HTR-8/SVneo (cell line): Measurements from ENCODE around the gene HOXC9.

ENCODE experiments used
- DNase-seq: peaks from one replicate; pipeline ENCODE4 v3.0.0; 2011; ENCODE audit warnings: low spot score, mixed read lengths; ENCODE audit not compliant: insufficient read length
- FAIRE-seq: peaks from 2 replicates; lab custom pipeline; 2011; peaks lifted over from hg19 to GRCh38; lab: Jason Lieb, UNC

HOXC9 gene

GRCh38 chr12:53984901-53985691 is 14.9 kb upstream of the HOXC9 start, which contains the start of gene HOXC10:
Gene HOXC10, plus strand, starts transcription at chr12:53985146. Its CDS starts 114 bp downstream, at chr12:53985260.
- peak; percentile 92 for DNase-seq
- FAIRE-seq, result peak; percentile 88

- FAIRE-seq (no peak), DNase-seq (no peak)
Observed at GRCh38 chr12:53985692-53985993, 14.3 kb upstream of the HOXC9 start.

- no peak for DNase-seq
- no peak for FAIRE-seq
Observed at GRCh38 chr12:53985994-53986685, 13.8 kb upstream of the HOXC9 start.

DNA sequence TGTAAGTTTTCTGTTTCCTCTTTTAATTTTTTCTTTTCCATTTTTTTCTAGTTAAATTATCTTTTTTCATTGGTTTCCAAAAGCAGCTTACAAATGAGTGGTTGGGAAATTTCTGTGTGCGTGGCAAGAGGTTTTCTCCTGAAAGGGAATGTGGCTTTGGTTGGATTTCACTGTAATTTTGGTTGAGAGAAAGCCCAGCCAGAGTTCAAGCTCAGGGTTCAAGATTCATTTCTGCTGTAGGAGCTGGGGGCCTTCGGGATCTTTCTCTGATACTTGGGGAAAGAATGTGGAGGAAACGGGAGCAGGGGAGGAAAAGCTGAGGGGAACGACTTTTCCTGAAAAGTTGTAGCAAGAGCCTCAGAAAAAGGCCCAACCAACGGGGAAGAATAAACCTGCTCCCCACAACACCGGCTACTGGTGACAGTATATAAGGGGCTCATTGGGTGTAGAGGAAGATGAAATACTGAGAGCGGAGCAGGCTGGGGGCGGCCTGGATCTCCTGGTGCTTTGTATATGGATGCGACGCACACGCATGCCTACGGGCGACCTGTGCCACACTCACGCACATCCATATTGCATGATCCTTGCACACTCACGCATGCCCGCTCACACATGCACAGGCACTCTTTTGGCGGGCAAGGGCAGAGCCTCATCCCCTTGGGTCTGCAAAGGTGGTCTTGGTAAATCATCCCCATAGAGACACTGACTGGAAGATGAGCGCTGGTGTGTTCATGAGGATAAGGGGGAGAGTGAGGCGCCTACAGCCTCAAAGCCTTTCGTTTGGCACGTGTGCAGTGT is 13.1 kb upstream of the HOXC9 start:
- FAIRE-seq (no peak), DNase-seq (no peak)

- FAIRE-seq, result no peak
- DNase-seq, result no peak
Observed at GRCh38 chr12:53987787-53988230, 12.2 kb upstream of the HOXC9 start.

- DNase-seq, result no peak
- FAIRE-seq, result no peak
Observed at GRCh38 chr12:53988541-53989226, 11.3 kb upstream of the HOXC9 start.

GRCh38 chr12:53989227-53990113 is 10.5 kb upstream of the HOXC9 start:
- no peak for FAIRE-seq
- peak; percentile 70 for DNase-seq

- FAIRE-seq, result no peak
- no peak for DNase-seq
Observed at GRCh38 chr12:53990311-53991076, 9.5 kb upstream of the HOXC9 start.

DNA sequence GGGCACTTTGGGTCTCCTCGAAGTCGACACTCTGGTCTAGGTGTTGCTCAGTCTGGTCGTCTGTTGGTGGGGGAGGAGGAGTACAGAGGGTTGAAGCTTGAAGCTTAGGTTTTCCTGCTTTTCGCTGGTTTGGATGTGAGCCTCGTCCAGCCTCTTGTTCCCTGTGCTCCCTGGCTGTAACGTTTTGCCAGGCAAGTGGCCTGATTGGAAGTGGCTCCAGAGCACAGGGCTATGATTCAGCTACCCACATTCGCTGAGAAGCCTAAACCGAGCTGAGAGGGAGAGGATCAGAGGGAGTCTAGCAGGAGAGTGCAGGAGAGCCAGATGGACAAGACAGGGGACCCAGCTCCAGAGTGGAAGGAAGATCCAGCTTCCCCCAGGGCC is 8.9 kb upstream of the HOXC9 start:
- no peak for DNase-seq
- no peak for FAIRE-seq

DNA sequence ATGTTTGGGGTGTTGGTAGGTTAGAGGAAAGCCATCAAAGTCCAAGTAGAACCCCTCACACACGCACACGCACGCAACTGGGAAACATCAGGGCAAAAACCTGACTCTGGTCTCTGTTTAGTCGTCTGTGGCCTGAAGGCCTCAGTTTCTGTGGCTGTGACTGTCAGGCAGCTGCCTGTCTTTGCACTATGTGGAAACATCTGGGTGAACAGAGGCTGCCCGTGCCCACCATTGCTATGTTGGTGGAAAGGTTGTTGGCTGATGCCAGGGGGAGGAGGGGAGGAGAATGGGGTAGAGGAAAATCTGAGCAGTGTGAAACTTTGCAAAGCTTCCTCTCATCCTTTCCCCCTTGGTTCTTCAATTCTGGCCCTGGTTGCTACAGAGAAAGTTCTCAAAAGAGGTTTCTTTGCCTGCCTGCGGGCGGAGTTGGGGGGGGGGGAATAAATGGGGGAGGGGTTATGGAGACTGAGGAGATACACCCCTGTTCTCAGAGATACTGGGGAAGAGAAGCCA is 7.5 kb upstream of the HOXC9 start:
- DNase-seq, result no peak
- no peak for FAIRE-seq

DNA sequence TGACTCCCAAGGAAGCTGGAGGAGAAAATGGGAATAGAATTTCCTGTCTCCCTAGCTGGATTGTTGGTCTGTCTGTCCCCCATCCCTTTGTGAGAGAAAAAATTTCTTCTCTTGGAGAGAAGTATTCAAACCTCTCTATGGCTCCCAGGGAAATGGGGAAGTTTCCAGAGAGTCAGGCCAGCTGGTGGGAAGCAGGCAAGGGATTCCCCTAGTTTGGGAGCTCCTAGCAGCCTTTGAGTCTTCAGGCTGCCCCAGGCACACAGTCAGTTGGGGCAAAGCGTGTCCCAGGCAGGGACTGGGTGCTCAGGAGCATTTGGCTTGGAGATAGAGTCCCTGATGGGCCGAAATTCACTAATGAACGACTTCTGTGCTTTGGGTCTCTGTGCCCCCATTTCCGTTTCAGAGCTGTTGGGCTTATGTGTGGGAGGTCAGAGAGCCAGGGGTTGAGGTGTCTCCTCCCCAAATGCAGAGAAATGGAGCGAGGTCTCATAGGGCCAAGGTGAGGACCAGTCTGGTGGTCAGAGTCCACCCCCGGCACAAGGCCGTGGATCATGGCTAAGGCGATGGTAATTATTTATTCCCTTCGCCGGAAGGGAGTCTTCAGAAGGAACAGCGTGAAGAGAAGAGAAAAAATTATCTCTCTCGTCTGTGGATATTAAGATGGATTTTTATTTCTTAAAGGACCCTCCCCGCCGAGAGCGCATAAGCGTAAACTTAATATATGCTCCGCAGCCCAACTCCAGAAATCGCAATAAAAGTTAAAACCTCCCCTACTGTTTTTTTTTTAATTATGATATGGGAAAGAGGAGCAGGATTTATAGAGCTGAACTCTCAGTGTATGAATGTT is 6.6 kb upstream of the HOXC9 start:
- DNase-seq (no peak), FAIRE-seq (no peak)

DNA sequence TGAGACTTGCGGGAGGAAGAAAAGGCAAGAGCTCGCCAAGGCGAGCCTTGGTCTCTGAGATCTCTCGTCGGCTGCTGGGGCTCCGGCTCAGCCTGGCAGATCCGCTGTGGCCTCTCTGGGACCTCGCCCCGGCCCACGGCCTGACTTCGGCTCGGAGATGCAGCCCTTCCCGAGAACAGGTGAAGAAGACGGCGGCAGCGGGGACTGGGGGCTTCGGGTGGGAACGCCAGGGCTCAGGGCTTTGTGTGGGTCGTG is 6.0 kb upstream of the HOXC9 start:
- no peak for FAIRE-seq
- DNase-seq, result no peak

DNA sequence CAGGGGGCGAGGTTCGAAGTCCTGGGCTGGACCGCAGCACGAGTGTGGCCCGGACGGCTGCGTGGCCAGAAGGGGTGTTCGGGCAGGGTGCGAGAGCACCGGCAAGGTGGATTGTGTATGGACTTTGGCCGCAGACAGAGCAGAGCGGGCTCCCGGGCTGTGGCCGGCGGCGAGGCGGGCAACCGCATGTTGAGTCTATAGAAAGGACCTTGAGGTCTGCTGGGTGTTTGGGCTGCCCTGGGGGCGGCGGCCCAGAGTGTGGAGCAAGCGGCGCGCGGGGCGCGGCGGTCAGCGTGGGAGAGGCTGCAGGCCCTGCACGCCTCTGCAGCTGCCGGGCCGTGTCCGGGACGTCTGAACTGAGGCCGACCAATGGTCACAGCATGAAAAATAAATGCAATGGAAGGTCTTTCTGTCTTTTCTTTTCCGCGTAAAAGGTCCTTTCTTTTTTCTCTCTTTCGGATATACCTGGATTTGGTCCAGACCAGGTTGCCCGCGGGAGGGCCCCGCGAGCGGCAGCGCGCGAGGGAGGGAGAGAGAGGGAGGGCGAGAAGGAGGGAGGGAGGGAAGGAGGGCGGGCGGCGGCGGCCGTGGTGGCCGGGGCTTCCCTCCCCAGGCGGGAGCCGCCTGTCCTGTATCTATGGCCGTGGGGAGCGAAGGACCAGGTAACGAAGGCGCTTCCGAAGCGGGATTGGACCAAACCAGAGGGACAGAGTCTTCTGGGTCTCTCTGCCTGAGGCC is 5.5 kb upstream of the HOXC9 start:
- FAIRE-seq, result no peak
- no peak for DNase-seq

GRCh38 chr12:53995002-53995377 is 5.0 kb upstream of the HOXC9 start:
- DNase-seq, result no peak
- no peak for FAIRE-seq

DNA sequence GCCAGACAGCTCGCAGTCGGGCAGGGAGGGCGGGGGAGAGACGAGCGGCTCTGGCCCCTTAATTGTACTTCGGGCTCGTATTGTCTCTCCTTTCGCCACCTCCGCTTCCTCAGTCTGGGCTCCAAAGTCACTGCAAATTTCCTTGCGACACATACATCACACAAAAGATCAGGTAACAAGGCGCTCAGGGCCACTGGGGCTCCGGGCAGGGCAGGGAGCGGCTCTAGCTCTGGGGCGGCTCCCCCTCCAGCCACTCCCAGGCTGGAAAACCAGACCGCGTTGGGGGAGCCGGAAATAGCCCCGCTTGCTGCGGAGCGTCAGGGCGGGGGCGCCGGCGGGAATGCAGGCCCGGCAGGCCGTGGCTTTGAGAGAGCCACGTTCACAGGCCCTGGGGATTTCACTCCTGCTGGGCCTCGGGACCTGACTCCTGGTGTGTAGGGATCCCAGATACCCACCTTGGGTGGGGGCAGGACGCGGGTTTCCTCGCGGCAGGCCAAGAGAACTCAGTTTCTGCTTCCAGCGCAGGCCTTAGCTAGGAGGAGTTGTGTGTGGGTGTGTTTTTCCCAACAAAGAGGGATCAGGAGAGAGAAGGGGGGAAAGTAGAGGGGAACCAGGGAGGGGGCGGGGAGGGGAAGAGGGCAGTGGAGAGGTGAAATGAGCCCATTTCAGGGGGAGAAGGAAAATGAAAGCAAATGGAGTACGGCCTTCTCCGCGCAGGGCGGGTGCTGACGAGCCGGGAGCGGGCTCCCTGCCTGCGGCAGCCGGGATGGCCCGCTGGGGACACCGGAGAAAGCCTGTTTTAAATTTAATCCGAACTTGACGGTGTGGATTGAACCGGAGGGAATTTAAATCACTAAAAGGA is 4.4 kb upstream of the HOXC9 start:
- FAIRE-seq (no peak), DNase-seq (no peak)
